ENCODE data around the gene C6orf89. TPM values are rescaled to one million over a fixed set of nuclear protein-coding genes. Genes with fewer than 3 reads are reported as not detected.

Gene C6orf89
- total and polyA plus RNA-seq, 2 of the 8 experiments (the other 6 are each of a cell fraction or from before 2014, with no cell fraction given) = 4.6 to 12.3 TPM

- TF ChIP-seq SP4 (IDR thresholded peaks at IDR 0.05; ENCODE audit: low read length) (no peak), POLR2A (IDR thresholded peaks at IDR 0.05; ENCODE audit: control extremely low read depth in 1 of 2, low read depth in 2 of 2, low read length in 2 of 2) (no peak), RNF2 (IDR thresholded peaks at IDR 0.05; ENCODE audit: borderline replicate concordance, low read depth, low read length, missing control alignments, poor library complexity, severe bottlenecking) (peak; percentile 61), SP1 (IDR thresholded peaks at IDR 0.05; ENCODE audit: low read depth, low read length) (no peak), HDAC6 (IDR thresholded peaks at IDR 0.05; ENCODE audit: low read depth, low read length) (no peak), CTBP2 (IDR thresholded peaks at IDR 0.05; ENCODE audit: borderline replicate concordance, insufficient read depth, insufficient read length, low read length) (no peak), BACH1 (IDR thresholded peaks at IDR 0.05; ENCODE audit: low read length) (no peak)
Observed at GRCh38 chr6:36838896-36839748, 46.6 kb upstream of the C6orf89 start, which contains the start of gene CPNE5 (continued).
